GM18508 (cell line): ENCODE data around the gene TBCD.

Experiments
- ATAC-seq: cut with Tn5 transposase; IDR thresholded peaks from one replicate; pipeline ENCODE4 v1.9.1; 2021; ENCODE audit warnings: moderate number of reproducible peaks; ENCODE audit not compliant: insufficient read depth, unreplicated experiment

TBCD gene

DNA sequence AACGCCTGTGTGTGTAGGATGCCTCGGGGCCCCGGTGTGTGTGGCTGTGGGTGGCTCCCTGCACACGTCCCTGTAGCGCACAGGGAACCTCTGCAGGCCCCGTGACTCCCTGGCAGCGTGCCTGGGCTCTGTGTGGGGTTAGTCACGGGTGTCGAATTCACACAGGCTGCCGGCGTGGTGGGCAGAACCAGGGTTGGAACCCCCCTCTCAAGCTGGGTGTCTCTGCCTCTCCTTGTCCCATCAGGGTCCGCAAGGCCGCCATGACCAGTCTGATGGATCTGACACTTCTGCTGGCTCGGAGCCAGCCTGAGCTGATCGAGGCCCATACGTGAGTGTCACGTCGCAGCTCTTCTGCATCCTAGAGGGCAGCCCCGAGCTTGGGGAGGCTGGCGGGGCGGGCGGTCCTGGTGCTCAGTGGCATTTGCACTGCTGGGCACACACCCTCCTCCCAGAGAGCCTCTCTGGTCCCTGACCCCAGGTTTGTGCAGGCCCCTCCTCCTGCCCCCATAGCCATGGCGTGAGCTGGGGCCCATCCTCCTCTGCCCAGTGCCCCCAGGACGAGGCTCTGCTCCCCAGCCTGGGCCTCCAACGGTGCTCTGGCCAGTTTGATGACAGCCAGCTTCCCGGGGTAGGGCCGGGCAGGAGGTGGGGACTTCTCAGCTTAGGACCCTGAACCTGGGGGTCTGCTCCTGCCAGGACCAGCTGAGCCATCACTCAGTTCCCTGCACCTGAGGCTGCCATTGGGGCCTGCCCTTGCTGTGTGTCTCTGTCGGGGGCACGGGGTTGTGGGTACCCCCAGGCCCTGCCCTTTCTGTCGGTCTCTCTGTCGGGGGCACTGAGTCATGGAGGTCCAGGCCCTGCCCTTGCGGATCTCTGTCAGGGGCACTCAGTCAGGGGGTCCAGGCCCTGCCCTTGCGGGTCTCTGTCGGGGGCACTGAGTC lies 176.1 kb downstream of the TBCD start:
- no peak for ATAC-seq

DNA sequence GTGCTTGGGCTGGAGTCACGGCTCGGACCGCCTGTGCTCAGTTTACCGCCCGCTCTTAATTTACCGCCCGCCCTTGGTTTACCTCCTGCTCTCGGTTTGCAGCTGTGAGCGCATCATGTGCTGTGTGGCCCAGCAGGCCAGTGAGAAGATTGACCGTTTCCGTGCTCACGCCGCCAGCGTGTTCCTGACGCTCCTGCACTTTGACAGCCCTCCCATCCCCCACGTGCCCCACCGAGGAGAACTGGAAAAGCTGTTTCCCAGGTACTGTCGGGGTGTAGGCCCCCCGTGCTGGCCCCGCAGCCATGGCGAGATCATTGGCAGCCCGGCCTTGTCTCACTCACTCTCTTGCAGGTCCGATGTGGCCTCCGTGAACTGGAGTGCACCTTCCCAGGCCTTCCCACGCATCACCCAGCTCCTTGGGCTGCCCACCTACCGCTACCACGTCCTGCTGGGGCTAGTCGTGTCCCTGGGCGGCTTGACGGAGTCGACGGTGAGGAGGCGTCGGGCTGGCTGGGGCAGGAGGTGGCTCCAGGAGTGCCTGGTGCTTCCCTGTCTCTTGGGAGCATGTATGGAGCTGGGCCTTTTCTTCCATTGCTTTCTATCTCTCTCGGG lies 177.3 kb downstream of the TBCD start:
- ATAC-seq, result no peak

- ATAC-seq, result no peak
Measured at GRCh38 chr17:82929676-82930042, 177.8 kb downstream of the TBCD start.

GRCh38 chr17:82930043-82930923 lies 178.4 kb downstream of the TBCD start:
- no peak for ATAC-seq

DNA sequence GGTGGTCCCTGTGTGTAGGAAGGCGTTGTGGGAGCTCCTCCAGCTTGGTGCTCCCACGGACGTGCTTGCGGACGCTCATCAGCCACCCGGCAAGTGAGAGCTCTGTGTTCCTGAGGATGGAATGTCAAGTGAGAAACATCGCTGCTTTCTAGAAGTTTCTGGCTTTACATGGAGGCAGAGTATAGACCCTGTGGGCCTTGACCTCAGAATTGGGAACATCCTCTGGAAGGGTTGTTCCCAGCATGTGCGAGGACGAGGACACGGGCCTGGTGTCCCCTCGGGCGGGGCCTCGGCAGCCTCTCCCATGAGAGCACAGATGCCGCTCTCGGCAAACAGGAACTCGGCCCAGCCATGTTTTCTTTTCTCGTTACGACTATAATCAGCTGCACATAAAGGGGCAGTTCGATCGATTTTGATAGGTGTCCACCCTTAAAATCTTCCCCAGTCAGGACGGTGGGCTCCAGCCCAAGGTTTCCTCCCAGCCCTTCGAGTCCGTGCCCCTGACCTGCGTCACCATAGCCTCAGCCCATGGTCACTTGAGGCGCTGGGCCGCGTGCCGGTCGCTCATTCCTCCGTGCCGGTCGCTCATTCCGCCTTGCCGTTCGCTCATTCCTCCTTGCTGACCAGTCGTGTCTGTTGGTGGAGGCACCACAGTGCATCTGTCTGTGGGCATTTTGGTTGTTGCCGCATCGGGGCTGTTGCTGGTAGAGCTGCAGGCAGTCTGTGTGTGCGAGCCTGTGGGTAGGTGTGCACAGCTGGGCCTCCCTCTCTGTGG lies 179.2 kb downstream of the TBCD start:
- ATAC-seq, result no peak

GRCh38 chr17:82931699-82932517 lies 180.0 kb downstream of the TBCD start:
- ATAC-seq, result no peak

DNA sequence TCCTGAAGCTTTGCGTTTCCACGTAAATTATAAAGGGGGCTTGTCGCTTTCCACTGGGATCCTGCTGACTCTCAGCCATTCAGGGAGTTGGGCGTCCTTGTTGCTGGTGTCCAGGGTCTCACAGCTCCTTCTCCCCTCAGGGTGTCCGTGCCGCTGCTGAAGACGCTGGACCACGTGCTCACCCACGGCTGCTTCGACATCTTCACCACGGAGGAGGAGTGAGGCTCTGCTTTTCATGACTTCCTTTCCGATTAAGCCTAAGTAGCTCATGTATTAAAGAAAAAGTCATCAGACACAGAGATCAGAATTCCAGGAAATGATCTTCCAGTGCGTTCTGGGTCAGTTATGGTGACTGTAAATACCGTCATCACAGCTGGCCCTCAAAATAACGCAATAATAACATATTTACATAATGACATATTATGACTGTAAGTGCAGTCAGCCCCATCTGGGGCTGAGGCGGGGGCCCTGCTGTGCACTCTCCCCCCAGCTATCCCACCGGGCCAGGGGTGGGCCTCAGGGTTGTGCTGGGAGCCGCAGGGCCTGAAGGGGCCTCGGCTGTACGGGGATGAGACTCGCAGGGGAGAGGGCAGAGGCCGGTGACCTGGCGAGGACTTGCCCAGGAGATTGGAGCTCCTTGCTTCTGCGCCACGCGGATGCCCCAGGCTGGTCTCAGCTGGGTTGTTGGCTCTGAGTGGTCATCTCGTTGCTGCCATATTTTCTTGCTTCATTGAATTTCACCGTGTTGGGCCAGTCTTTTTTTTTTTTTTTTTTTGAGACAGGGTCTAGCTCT lies 180.8 kb downstream of the TBCD start:
- ATAC-seq, result no peak

DNA sequence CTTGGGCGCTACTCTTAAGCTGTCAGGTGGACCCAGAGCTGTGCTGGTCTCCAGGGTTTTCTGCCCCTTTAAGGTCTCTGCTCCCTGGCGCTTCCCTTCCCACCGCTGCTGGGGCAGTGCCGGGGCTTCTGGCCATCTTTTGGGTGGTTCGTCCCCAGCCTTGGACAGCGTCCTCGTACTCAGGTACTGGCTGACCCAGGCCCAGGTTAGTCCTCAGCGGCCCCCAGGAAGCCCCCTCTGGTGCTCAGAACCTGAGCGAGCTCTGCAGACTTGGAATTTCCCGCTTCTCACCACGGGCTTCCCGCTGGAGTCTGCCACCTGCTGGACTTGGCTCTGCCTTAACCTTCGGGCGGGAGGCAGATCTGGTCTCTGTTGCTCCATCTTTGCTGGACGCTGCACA lies 182.0 kb downstream of the TBCD start:
- ATAC-seq, result no peak

DNA sequence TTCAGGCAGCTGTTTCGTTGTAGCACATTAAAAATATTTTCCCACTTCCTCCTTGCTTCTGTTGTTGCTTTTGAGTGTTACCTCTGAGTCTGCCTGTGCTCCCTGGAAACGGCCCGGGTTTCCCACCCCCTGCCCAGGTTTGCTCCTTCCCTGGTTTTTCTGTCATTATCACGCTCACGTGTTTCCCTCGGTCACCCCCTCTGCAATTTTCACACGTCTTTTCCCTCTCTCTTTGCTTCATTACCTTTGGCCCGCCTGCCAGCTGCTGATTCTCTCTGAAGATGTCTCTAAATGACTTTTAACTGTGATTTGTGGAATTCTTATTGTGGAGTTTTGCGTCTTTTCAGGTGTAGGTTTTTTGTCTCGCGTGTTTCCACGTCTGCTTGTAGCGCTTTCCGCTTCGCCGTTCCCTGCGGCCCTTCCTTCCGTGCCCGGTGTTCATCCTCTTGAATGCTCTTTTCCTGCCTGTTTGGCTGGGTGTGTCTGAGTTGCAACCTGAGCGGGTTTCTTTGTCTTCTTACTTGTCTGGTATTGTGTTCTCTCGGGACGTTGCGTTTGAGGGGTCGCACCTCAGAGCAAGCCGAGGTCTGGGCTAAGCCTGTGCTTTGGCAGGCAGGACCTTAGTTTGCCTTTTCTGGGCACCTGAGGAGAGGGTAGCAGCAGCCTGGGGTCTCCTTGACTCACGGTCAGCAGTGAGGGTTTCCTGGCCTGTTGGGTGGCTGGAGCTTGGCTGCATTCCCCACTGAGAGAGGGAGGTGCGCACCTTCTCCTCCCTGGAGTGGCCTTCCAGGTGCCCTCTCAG lies 184.3 kb downstream of the TBCD start:
- ATAC-seq, result no peak

- no peak for ATAC-seq
Measured at GRCh38 chr17:82936768-82937171, 184.9 kb downstream of the TBCD start.

- ATAC-seq, result no peak
Measured at GRCh38 chr17:82937411-82938371, 185.8 kb downstream of the TBCD start.

DNA sequence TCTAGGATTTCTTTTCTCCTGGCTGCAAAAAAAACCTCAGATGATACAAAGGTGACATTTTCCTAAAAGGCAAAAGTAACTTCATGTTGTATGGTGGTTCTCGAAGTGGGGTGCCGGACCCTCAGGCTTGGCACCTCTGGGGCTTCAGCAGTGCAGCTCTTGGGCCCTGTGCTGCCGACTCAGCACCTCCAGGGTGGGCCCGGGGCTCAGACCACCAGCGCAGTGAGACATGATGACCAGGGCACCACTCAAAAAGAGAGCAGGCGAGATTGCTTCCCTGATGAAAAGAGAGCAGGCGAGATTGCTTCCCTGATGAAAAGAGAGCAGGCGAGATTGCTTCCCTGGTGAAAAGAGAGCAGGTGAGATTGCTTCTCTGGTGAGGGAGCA lies 186.6 kb downstream of the TBCD start:
- no peak for ATAC-seq

DNA sequence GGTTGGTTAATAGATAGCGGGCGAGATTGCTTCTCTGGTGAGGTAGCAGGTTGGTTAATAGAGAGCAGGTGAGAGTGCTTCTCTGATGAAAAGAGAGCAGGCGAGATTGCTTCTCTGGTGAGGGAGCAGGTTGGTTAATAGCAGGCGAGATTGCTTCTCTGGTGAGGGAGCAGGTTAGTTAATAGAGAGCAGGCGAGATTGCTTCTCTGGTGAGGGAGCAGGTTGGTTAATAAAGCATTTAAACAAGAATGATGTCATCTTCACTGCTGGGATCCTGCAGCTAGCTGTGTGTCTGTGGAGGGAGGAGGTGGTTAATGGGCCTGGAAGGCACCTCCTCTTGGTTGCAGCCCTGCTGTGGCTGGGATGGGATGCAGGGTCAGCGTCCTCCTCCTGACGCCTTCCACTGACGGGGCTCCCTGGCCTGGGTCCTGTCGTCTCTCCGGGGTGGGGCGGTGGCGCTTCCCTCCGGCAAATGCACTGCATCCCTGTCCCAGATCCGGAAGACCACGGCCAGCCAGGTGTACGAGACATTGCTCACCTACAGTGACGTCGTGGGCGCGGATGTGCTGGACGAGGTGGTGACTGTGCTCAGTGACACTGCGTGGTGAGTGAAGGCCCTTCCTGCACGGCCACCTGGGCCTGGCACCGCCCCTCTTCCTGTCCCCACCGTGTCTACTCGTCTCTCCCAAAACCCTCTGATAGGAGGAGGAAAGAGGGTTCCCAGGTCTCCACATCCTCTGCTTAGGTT lies 187.2 kb downstream of the TBCD start:
- no peak for ATAC-seq

GRCh38 chr17:82939621-82940135 lies 187.8 kb downstream of the TBCD start:
- no peak for ATAC-seq

DNA sequence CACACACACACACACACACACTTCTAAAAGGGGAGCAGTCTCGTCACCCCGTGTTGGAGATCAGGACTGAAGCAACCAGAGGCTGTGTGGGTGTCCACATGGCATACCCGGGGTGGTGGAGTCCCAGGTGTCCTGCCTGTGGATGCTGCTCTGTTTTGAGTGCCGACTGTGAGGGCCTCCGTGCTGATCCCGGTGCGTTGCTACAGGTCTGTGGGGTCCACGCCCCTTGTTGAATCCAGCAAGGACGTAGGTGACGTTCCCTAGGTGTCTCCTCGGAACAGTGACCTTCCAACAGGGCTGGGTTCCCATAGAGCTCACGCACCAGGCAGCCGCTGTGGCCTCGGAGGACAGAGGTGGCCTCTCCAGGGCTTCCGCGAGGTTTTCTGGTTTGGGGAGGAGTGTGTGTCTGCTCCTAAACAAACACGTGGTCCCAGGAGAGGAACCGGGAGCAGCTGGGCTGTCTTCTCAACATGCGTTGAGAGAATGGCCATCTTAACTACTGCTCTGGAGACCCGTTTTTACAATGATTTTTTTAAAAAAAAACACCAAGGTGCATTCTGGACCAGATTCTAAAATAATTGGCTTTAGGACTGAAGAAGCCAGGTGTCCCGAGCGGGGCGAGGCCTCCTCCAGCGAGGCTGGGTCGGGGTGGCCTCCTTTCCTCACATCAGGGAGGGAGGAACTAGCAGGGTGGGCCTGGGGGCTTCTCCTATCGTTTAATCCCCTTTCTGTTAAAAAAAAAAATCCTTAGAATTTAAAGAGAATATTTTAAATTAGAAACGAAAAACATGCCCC lies 188.6 kb downstream of the TBCD start:
- no peak for ATAC-seq
